SKM-1 treated with dmso at 0.1 percent for 144 hours (cell line): Measurements from ENCODE around the gene RBM39.
"Not testable (repeated sequence)": the region's sequence is repeated elsewhere in the genome, so short reads cannot be mapped to it uniquely, and the experiment has no call there.

Source experiments
- DNase-seq: peaks from one replicate; lab custom pipeline; 2025; ENCODE audit not compliant: unreplicated experiment; lab: John Stamatoyannopoulos, UW

RBM39 gene

GRCh38 chr20:35757098-35757705 is 15.1 kb upstream of the RBM39 start:
- no peak for DNase-seq

DNA sequence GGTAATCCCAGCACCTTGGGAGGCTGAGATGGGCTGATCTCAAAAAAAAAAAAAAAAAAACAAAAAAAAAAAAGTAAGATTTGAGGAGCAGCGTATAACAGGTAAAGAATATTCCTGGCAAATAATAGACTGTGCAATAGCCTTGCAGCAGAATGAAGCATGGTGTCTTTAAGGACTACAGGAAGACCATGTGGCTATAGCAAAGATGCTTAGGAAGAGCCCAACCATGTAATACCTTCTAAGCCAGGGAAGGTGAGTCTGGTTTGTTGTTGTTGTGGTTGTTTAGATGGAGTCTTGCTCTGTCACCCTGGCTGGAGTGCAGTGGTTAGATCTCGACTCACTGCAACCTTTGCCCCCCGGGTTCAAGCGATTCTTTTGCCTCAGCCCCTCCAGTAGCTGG is 14.3 kb upstream of the RBM39 start:
- DNase-seq, result no peak

DNA sequence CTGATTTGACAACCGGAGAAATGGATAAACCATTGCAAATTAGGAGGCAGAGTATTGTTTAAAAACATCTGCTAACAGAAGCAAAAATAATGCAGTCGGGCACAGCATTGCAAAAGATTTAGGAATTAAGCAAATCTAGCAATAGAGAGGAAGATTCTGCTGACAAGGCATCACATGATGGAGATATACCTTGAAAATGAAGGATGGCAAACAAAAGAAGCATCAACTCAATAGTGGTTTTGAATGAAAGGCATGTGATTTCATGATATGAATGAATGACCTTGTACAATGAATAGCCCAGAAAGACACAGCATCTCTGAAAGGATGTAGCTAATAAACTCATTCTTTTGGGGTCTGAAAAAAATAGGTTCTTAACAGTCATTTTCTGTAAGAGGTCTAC is 8.6 kb upstream of the RBM39 start:
- no peak for DNase-seq

- not testable (repeated sequence) for DNase-seq
These were observed 2.4 kb upstream of the RBM39 start for GRCh38 chr20:35744492-35744841.

DNA sequence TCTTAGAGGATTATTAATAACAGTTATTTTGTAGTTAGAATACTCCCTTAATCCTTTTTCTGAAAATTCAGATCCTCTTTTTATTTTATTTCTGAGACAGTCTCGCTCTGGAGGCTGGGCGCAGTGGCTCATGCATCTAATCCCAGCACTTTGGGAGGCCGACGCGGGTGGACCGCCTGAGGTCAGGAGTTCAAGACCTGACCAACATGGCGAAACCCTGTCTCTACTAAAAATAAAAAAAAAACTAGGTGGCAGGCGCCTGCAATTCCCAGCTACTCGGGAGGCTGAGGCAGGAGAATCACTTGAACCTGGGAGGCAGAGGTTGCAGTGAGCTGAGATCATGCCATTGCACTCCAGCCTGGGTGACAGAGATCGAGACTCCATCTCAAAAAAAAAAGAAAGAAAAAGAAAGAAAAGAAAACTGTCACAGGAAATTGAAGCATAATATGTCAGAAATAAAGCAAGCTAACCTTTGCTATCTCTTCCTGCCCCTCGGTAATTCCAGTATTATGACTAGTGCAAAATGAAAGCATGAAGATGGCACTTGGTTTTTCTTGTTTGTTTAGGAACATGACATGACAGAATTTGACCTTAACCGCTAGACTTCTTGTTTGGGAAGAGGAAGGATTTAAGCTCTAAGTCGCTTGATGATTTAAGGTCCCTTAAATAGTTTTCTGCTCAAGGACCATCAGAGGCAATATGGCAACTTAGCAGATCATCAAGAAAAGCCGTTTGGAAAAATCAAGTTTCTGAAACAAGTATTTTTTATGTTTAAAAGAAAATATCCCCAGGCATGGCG is 1.8 kb upstream of the RBM39 start:
- DNase-seq, result peak; percentile 30

GRCh38 chr20:35742741-35743523 is 872 bp upstream of the RBM39 start:
- DNase-seq, result peak; percentile 66

DNA sequence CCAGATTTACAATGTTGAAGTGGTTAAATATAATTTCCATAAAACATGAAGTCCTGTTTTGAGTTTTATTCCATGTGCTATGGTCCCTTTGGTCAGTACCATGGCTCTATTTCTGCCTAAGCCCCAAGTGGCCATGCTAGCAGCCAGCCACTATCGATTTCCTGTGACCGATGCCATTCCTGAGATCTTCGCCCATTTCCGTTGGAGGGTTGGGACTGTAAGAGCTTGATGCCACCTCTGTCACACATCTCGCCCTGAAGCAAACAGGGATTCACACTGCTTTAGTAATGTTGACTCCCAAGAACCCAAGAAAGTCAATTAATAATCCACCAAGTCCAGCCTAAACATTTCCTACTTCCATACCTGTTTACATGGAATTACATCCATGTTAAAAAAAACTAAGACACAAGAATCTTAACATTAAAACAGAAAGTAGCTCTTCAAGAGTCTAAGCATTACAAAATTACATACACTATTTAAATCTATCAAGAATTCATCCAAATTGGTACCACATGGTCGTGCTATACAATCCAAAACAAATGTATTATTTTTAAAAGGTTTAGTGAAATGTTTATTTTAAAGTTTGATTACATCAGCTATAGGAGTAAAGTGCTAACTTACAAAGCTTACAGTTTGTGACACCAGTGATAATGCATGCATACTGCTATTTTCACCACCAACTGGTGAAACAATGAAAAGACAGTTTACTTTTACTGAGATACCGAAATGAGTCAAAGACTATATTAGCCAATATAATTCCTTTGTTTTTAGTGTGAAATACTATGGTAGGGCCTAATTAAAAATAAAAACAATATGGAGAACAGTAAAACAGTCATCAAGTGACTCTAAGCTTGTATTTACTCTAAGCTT is 2.5 kb downstream of the RBM39 start:
- DNase-seq, result peak; percentile 20

GRCh38 chr20:35738410-35739179 is 3.5 kb downstream of the RBM39 start:
- no peak for DNase-seq

- no peak for DNase-seq
These were observed 4.2 kb downstream of the RBM39 start for GRCh38 chr20:35737865-35738333.

- no peak for DNase-seq
These were observed 6.1 kb downstream of the RBM39 start for GRCh38 chr20:35735826-35736470.

DNA sequence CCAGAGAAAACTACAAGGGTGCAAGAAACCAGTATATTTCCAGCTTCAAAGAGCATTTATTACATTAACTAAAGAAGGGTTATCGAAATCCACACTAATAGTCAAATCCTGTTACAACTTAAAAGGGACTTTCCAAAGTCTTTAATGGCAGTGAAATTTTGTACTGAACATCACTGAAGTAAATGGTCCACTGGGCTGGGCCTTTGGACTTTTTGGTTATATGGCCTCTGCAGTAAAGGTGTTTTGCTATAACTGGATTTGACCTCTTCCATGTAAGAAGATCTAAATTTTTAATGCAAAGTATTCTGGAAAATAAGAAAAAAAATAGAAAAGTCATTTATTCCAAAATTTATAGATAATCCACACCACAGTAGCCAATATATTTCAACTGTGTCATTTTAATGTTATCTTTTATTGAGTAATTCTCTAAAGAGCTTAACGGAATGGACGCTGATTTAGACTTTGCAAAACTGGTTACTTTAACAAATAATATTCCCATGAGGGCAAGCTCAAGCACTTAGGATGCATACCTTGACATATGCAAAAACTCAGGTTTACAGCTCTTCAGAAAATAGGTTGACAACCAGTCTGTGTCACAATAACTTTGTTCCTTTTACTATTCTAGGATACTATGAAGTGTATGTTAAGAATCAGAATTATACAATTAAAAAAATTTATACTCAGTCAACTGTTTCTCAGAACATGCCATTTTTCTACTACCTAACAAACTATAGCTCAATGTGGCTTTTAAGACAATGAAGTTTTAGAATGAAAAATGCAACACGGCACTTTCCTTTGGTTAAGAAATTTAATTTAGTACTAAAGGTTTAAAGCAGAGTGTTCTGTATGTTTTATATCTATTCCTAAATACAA is 7.0 kb downstream of the RBM39 start:
- no peak for DNase-seq

- no peak for DNase-seq
These were observed 7.7 kb downstream of the RBM39 start for GRCh38 chr20:35734374-35734773.

DNA sequence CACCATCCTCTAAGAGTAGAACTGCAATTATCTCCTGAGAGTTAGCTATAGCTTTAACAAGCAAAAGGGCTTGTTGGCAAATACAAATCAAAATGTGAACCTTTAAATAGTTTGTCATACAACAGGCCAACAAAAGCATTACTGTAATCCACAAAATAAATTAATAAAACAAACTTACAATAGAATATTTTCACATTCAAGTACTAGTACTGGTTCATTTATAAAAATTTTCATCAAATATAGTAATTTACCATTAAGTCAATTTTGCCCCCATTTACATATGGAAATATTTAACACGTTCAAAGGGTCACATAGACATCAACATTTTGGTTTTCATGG is 9.4 kb downstream of the RBM39 start:
- no peak for DNase-seq

DNA sequence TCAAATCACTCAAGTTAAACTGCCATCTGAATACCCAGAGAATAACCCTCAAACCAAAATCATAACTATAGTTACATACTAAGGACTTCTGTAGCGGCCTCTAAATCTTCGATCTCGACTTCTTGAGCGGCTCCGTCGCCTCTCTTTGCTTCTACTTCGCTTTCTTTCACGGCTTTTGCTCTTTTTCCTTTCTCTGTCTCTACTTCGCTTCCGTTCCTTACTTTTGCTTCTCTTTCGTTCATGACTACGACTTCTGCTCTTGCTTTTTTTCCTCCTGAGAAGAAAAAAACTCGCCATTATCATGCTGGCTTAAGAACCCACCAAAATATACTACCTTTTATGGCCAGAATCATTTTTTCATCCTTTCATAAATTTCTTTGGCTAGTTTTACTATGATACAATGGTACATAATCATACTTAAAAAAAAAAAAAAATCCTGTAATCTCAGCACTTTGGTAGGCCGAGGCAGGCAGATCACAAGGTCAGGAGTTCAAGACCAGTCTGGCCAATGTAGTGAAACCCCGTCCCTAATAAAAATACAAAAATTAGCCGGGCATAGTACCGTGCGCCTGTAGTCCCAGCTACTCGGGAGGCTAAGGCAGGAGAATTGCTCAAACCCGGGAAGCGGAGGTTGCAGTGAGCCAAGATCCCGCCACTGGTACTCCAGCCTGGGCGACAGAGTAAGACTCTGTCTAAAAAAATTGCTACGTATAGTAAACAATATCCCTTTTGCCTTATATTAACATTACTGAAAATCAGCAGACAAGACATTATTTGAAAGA is 10.0 kb downstream of the RBM39 start:
- DNase-seq, result no peak

DNA sequence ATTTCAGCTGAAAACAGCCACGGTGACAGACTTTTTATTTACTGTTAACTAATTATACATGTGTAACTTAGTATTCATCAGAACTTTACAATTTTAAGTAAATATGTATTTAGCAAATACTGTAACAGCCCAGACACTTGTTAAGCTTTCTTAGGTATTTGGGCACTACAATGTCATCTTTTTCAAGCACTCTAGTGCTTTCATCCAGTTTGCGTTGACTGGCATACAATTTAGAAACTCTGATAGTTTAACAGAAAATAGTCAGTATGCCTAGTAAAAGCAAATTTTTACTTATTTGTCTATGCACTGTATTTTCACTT is 10.6 kb downstream of the RBM39 start:
- no peak for DNase-seq

DNA sequence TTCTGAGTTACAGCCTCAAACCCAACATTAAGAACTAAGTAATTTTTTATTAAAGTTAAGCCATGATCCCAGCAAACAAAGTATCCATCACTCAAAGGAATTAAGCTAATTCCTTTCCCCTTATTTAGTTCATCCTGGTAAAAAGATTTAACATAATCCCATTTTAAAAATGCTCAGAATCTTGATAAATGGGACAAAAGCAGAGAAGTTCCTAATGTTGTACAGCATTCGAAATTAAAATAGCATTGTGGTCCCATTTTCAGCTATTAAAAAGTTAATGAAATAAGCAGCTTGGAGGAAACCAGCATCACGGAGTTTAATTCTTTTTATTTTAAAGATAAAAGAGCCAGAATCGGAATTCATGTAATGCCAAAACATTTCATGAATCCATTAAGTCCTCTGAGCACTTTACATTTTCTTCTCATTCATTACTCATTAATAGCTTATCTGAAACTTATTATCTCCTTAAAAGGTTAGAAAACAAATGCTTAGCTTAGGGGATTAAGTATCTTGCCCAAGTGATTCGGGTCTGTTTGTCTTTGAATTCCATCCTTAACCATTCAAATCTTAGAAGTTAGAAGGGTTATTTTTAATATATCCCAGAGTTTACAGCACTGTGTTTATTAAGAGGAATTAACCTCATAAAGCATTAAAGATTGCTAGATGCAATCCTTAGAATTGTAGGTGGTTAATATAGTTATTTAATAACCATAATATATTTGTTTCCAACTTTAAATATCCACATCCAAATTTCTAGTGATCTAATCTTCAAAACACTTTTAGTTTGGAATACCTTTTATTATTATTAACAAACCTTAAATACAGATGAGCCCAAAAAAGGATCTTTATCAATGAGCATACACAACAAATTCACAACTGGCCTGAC is 11.2 kb downstream of the RBM39 start:
- no peak for DNase-seq

DNA sequence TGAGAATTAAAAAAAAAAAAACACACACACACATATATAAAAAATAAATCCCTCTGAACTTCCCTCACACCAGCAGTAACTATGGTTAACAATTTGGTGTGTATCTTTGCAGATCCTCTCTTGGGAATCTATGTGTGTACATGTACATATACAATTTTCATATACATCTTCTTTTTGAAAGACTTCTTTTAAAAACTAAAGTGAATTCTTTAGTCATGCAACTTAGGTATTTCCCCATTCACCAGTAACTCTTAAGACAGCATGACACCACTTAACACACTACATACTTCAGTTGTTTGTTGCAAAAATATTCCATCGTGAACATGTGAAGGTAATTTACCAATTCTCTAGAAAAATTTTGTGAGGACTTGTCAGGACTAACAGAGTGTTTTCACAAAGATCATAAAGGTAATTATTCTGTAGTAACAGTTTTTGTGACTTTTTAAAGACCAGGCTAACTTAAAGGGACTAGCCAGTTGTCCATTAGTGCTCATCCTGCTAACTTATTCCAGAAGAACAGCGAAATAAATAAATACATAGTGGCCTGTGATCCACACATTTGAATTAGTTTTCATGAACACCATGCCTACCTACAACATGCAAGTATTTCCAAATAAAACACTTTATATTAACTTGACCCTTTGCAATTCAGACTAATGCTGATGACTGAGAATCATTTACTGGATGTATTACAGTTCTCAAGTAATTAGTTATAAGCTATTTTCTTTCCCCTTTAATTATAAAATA is 12.1 kb downstream of the RBM39 start:
- DNase-seq, result no peak
